GM06990 (cell line): Measurements from ENCODE around the gene TRAF3.

Experiments used
- DNase-seq: peaks from one replicate; pipeline ENCODE4 v3.0.0-alpha.2; 2011; ENCODE audit not compliant: insufficient read length; ENCODE audit errors: extremely low read depth
- H3K27me3 ChIP-seq: replicated peaks from 2 replicates; pipeline ENCODE4 v1.6.0; 2011; ENCODE audit warnings: low read length; ENCODE audit not compliant: control insufficient read depth, insufficient read depth
- H3K36me3 ChIP-seq: 2 replicates; pipeline ENCODE4 v1.5.1; 2011; ENCODE audit warnings: low read length; ENCODE audit not compliant: control insufficient read depth, insufficient read depth
- H3K4me3 ChIP-seq: replicated peaks from 2 replicates; pipeline ENCODE4 v1.5.1; 2011; ENCODE audit warnings: low read depth, mild to moderate bottlenecking, control low read depth, low read length
- CTCF ChIP-seq: IDR thresholded peaks from 2 replicates; pipeline ENCODE4 v1.5.1; 2011; ENCODE audit warnings: low read length, control low read depth, mild to moderate bottlenecking, inconsistent platforms; ENCODE audit not compliant: insufficient read depth, poor library complexity, severe bottlenecking

TRAF3 gene

GRCh38 chr14:102945346-102946130, 168.3 kb downstream of the TRAF3 start:
- H3K36me3 ChIP-seq = peaks cover 5% of the 10 kb centered on the region
- no peaks in the 10 kb centered on the region for H3K27me3 ChIP-seq
- no peak for DNase-seq
- H3K4me3 ChIP-seq = no peak overlapping the region
- TF ChIP-seq CTCF = no peak

GRCh38 chr14:102947321-102948103, 170.3 kb downstream of the TRAF3 start:
- DNase-seq = no peak
- TF ChIP-seq CTCF = no peak
- Histone ChIP-seq H3K4me3 (no peak overlapping the region), H3K27me3 (no peaks in the 10 kb centered on the region), H3K36me3 (peaks cover 5% of the 10 kb centered on the region)

GRCh38 chr14:102948698-102949061, 171.4 kb downstream of the TRAF3 start:
- no peak overlapping the region for H3K4me3 ChIP-seq
- TF ChIP-seq CTCF = no peak
- no peaks in the 10 kb centered on the region for H3K27me3 ChIP-seq
- no peak for DNase-seq
- H3K36me3 ChIP-seq = peaks cover 7% of the 10 kb centered on the region

GRCh38 chr14:102949062-102949800, 172.0 kb downstream of the TRAF3 start:
- no peak for DNase-seq
- Histone ChIP-seq H3K27me3 (no peaks in the 10 kb centered on the region), H3K4me3 (no peak overlapping the region), H3K36me3 (peaks cover 7% of the 10 kb centered on the region)
- TF ChIP-seq CTCF = no peak

GRCh38 chr14:102949801-102950451, 172.7 kb downstream of the TRAF3 start:
- DNase-seq = no peak
- TF ChIP-seq CTCF = no peak
- no peak overlapping the region for H3K4me3 ChIP-seq
- peaks cover 7% of the 10 kb centered on the region for H3K36me3 ChIP-seq
- H3K27me3 ChIP-seq = no peaks in the 10 kb centered on the region
